HFF-Myc (cell line): ENCODE measurements around the gene ARHGDIA.
"Not testable (repeated sequence)": the region's sequence is repeated elsewhere in the genome, so short reads cannot be mapped to it uniquely, and the experiment has no call there.

Experiments
- DNase-seq: peaks from one replicate; pipeline ENCODE4 v3.0.0-alpha.2; 2011; ENCODE audit warnings: low read depth; ENCODE audit errors: extremely low read depth
- H3K4me3 ChIP-seq: replicated peaks from 2 replicates; pipeline ENCODE4 v1.5.1; 2011; ENCODE audit warnings: low read depth, mild to moderate bottlenecking, control low read depth, low read length
- CTCF ChIP-seq: IDR thresholded peaks from 2 replicates; pipeline ENCODE4 v1.5.1; 2012; ENCODE audit warnings: mild to moderate bottlenecking, low read depth, low read length, control low read depth; ENCODE audit errors: missing control alignments

The ARHGDIA gene

GRCh38 chr17:81841866-81842265 lies 29.3 kb downstream of the ARHGDIA start:
- DNase-seq, result no peak

GRCh38 chr17:81840826-81841778 lies 30.0 kb downstream of the ARHGDIA start:
- H3K4me3 ChIP-seq, result no peak overlapping the region
- no peak for DNase-seq
- no peak for TF ChIP-seq CTCF

More at GRCh38 chr17:81841866-81842265, 29.3 kb downstream of the ARHGDIA start:
- no peak overlapping the region for H3K4me3 ChIP-seq
- TF ChIP-seq CTCF, result no peak

GRCh38 chr17:81840059-81840458 lies 31.1 kb downstream of the ARHGDIA start:
- H3K4me3 ChIP-seq, result not testable (repeated sequence)

GRCh38 chr17:81839301-81839700 lies 31.8 kb downstream of the ARHGDIA start:
- no peak for TF ChIP-seq CTCF
- DNase-seq, result no peak
- H3K4me3 ChIP-seq, result no peak overlapping the region

More at GRCh38 chr17:81840059-81840458, 31.1 kb downstream of the ARHGDIA start:
- DNase-seq, result not testable (repeated sequence)

GRCh38 chr17:81838753-81839255 lies 32.3 kb downstream of the ARHGDIA start:
- no peak for DNase-seq
- TF ChIP-seq CTCF, result no peak
- H3K4me3 ChIP-seq, result no peak overlapping the region

GRCh38 chr17:81837641-81838040 lies 33.5 kb downstream of the ARHGDIA start:
- TF ChIP-seq CTCF, result no peak
- no peak overlapping the region for H3K4me3 ChIP-seq
- DNase-seq, result peak; percentile 48

- peak within 1 kb of the TSS; percentile 72 for H3K4me3 ChIP-seq
- DNase-seq, result no peak
- TF ChIP-seq CTCF, result no peak
These were observed 36.3 kb downstream of the ARHGDIA start, which contains the start of gene PPP1R27 for GRCh38 chr17:81834831-81835267. PPP1R27 (minus strand) TSS chr17:81835050; CDS start chr17:81834953, 97 bp downstream.
